ENCODE results near the gene MBNL2. TPM values are rescaled to one million over a fixed set of nuclear protein-coding genes. Genes with fewer than 3 reads are reported as not detected.

The MBNL2 gene
- total RNA-seq, 1 donor from 2014 or later: 71.8 TPM

GRCh38 chr13:97275776-97276501 lies 53.8 kb downstream of the MBNL2 start:
- TF ChIP-seq CTCF (IDR thresholded peaks at IDR 0.05; ENCODE audit: unreplicated experiment): no peak
- no peaks in the 10 kb centered on the region for H3K9me3 Mint-ChIP-seq
- H3K4me1 Mint-ChIP-seq: peaks cover 70% of the 10 kb centered on the region
- no peaks in the 10 kb centered on the region for H3K27me3 Mint-ChIP-seq (ENCODE audit: low read depth)
- H3K27ac Mint-ChIP-seq: peak overlapping the region; percentile 85
- H3K4me3 Mint-ChIP-seq: no peak overlapping the region
- peaks cover 13% of the 10 kb centered on the region for H3K36me3 Mint-ChIP-seq
- DNase-seq (ENCODE audit: low spot score in 2 of 2, unreplicated experiment in 2 of 2): no peak

GRCh38 chr13:97276862-97277269 lies 54.7 kb downstream of the MBNL2 start:
- H3K36me3 Mint-ChIP-seq: peaks cover 13% of the 10 kb centered on the region
- H3K4me3 Mint-ChIP-seq: no peak overlapping the region
- no peak for DNase-seq (ENCODE audit: low spot score in 2 of 2, unreplicated experiment in 2 of 2)
- no peaks in the 10 kb centered on the region for H3K27me3 Mint-ChIP-seq (ENCODE audit: low read depth)
- H3K4me1 Mint-ChIP-seq: peaks cover 77% of the 10 kb centered on the region
- TF ChIP-seq CTCF (IDR thresholded peaks at IDR 0.05; ENCODE audit: unreplicated experiment): no peak
- H3K27ac Mint-ChIP-seq: peak overlapping the region; percentile 18
- H3K9me3 Mint-ChIP-seq: no peaks in the 10 kb centered on the region

- Mint-ChIP-seq H3K4me1 (peaks cover 60% of the 10 kb centered on the region), H3K4me3 (no peak overlapping the region), H3K9me3 (no peaks in the 10 kb centered on the region), H3K27ac (peak overlapping the region; percentile 81), H3K36me3 (peaks cover 15% of the 10 kb centered on the region), H3K27me3 (ENCODE audit: low read depth) (no peaks in the 10 kb centered on the region)
- no peak for TF ChIP-seq CTCF (IDR thresholded peaks at IDR 0.05; ENCODE audit: unreplicated experiment)
- DNase-seq (ENCODE audit: low spot score in 2 of 2, unreplicated experiment in 2 of 2): no peak
Observed at GRCh38 chr13:97278435-97279411, 56.6 kb downstream of the MBNL2 start.

GRCh38 chr13:97279913-97280312 lies 57.8 kb downstream of the MBNL2 start:
- Mint-ChIP-seq H3K4me3 (no peak overlapping the region), H3K36me3 (peaks cover 15% of the 10 kb centered on the region), H3K27ac (peak overlapping the region; percentile 81), H3K27me3 (ENCODE audit: low read depth) (no peaks in the 10 kb centered on the region), H3K4me1 (peaks cover 54% of the 10 kb centered on the region), H3K9me3 (no peaks in the 10 kb centered on the region)
- no peak for TF ChIP-seq CTCF (IDR thresholded peaks at IDR 0.05; ENCODE audit: unreplicated experiment)
- no peak for DNase-seq (ENCODE audit: low spot score in 2 of 2, unreplicated experiment in 2 of 2)

GRCh38 chr13:97280478-97280877 lies 58.3 kb downstream of the MBNL2 start:
- TF ChIP-seq CTCF (IDR thresholded peaks at IDR 0.05; ENCODE audit: unreplicated experiment): no peak
- Mint-ChIP-seq H3K27me3 (ENCODE audit: low read depth) (no peaks in the 10 kb centered on the region), H3K36me3 (peaks cover 15% of the 10 kb centered on the region), H3K9me3 (no peaks in the 10 kb centered on the region), H3K4me3 (no peak overlapping the region), H3K4me1 (peaks cover 48% of the 10 kb centered on the region), H3K27ac (peak overlapping the region; percentile 81)
- no peak for DNase-seq (ENCODE audit: low spot score in 2 of 2, unreplicated experiment in 2 of 2)

All from mesothelial cell of epicardium (in vitro differentiated cells).